ENCODE data around the gene KIF26B.

GRCh38 chr1:245261786-245262185 lies 107.0 kb downstream of the KIF26B start:
- TF ChIP-seq CTCF (IDR thresholded peaks at IDR 0.05; ENCODE audit: borderline replicate concordance, extremely low read depth, low read length, poor library complexity, severe bottlenecking): no peak
- no peak for TF ChIP-seq EZH2 (IDR thresholded peaks at IDR 0.05; ENCODE audit: borderline replicate concordance, low read depth, low read length, severe bottlenecking)

Measured in DND-41 (cell line).